T-cell (primary cell): ENCODE data around the gene PRDM7. TPM values are rescaled to one million over a fixed set of nuclear protein-coding genes. Genes with fewer than 3 reads are reported as not detected.
"Not testable (repeated sequence)": the region's sequence is repeated elsewhere in the genome, so short reads cannot be mapped to it uniquely, and the experiment has no call there.

Experiments
- ATAC-seq, 4 experiments: fragments of 200-7000 bp in 3 of 4; fragments of 150-1000 bp in 1 of 4; cut with Tn5 transposase; replicated peaks in 1 of 4; 1 replicate in 3 of 4; 2 replicates in 1 of 4; pipeline ENCODE4 v1.10.0; 2021; ENCODE audit warnings: moderate library complexity in 3 of 4, mild to moderate bottlenecking in 2 of 4, moderate number of reproducible peaks in 1 of 4
- CTCF ChIA-PET, 2 donors: fragments of 300-600 bp; sonication (Branson Sonifier 250); formaldehyde crosslinking; loops; one replicate each; lab custom pipeline; 2022; ENCODE audit warnings: antibody characterized with exemption in 2 of 2; lab: Charles Lee
- POLR2A ChIA-PET, 2 donors: fragments of 300-600 bp; sonication (Branson Sonifier 250); formaldehyde crosslinking; loops; one replicate each; lab custom pipeline; 2022; ENCODE audit warnings: antibody characterized with exemption in 2 of 2; lab: Charles Lee
- DNase-seq, 35 experiments: peaks; one replicate each; pipeline versions ENCODE4 v3.0.0 to v3.0.0-alpha.2; 2013 to 2023
- H3K27ac ChIP-seq: one replicate; pipeline ENCODE4 v1.5.1; 2013; ENCODE audit warnings: low read length
- H3K27me3 ChIP-seq, 2 experiments: replicated peaks in 1 of 2; 1 replicate in 1 of 2; 2 replicates in 1 of 2; pipeline versions ENCODE4 v1.6.1 to v1.7.0; 2013; ENCODE audit warnings: low read length in 1 of 2, mixed read lengths in 1 of 2; ENCODE audit not compliant: control insufficient read depth in 2 of 2, insufficient read depth in 2 of 2; ENCODE audit errors: extremely low read depth in 1 of 2
- H3K36me3 ChIP-seq, 2 donors: 1 replicate in 1 of 2; 2 replicates in 1 of 2; pipeline versions ENCODE4 v1.6.1 to v1.7.0; 2013; ENCODE audit warnings: low read length in 1 of 2; ENCODE audit not compliant: control insufficient read depth in 2 of 2, insufficient read depth in 1 of 2; ENCODE audit errors: extremely low read depth in 1 of 2
- H3K4me1 ChIP-seq, 2 experiments: 1 replicate in 1 of 2; 2 replicates in 1 of 2; pipeline versions ENCODE4 v1.6.1 to v1.7.0; 2013; ENCODE audit warnings: low read length in 2 of 2, mixed read lengths in 1 of 2; ENCODE audit not compliant: insufficient read depth in 2 of 2, control insufficient read depth in 1 of 2; ENCODE audit errors: extremely low read depth in 1 of 2
- H3K4me3 ChIP-seq, 2 donors: 1 replicate in 1 of 2; 2 replicates in 1 of 2; pipeline versions ENCODE4 v1.5.1 to v1.7.0; 2013; ENCODE audit warnings: mild to moderate bottlenecking in 2 of 2, low read length in 1 of 2, moderate library complexity in 1 of 2; ENCODE audit not compliant: control insufficient read depth in 1 of 2; ENCODE audit errors: extremely low read depth in 1 of 2
- H3K9me3 ChIP-seq: 2 replicates; pipeline ENCODE4 v1.7.0; 2013
- H3K27ac Mint-ChIP-seq, 2 donors: one replicate each; pipeline ENCODE4 v1.8.0; 2020 to 2021; ENCODE audit warnings: mild to moderate bottlenecking in 2 of 2, mixed read lengths in 2 of 2
- H3K27me3 Mint-ChIP-seq, 2 donors: one replicate each; pipeline ENCODE4 v1.8.0; 2021 to 2022; ENCODE audit warnings: mixed read lengths in 2 of 2
- H3K36me3 Mint-ChIP-seq: one replicate; pipeline ENCODE4 v1.8.0; 2021; ENCODE audit warnings: mixed read lengths
- H3K4me1 Mint-ChIP-seq, 3 donors: one replicate each; pipeline ENCODE4 v1.8.0; 2020 to 2022; ENCODE audit warnings: mixed read lengths in 3 of 3, mild to moderate bottlenecking in 1 of 3
- H3K4me3 Mint-ChIP-seq, 3 donors: one replicate each; pipeline ENCODE4 v1.8.0; 2020 to 2022; ENCODE audit warnings: mild to moderate bottlenecking in 3 of 3, mixed read lengths in 3 of 3, moderate library complexity in 3 of 3
- H3K9me3 Mint-ChIP-seq, 3 donors: one replicate each; pipeline ENCODE4 v1.8.0; 2020 to 2022; ENCODE audit warnings: mixed read lengths in 3 of 3
- WGBS: methylation state at CpG from one replicate; pipeline ENCODE4 v1.1.5; 2013; ENCODE audit warnings: missing lambda C conversion rate; ENCODE audit not compliant: insufficient coverage; 5-methylcytosine and 5-hydroxymethylcytosine counted together
- total RNA-seq, 35 experiments: library from RNA in 6 of 35; stranded (reverse) in 6 of 35; fragments of 120-200 nt in 1 of 35; gene quantifications; one replicate each; pipeline versions ENCODE4 v1.2.1 to v1.2.4 and lab custom pipeline; 2013 to 2026

PRDM7 gene
- total RNA-seq, 5 donors from 2014 or later (not counting 1 experiment from before 2014, with no cell fraction given), result not detected

- Histone ChIP-seq H3K27ac (no peak overlapping the region), H3K4me3 (peak overlapping the region; percentile 29 to 52)
Measured at GRCh38 chr16:90009172-90009899, 67.8 kb downstream of the PRDM7 start.

GRCh38 chr16:90008708-90009145, 68.4 kb downstream of the PRDM7 start:
- no peaks in the 10 kb centered on the region for H3K36me3 Mint-ChIP-seq
- peak; percentile 97 to 100 (median 98) for ATAC-seq
- H3K27ac ChIP-seq, result no peak overlapping the region

More at GRCh38 chr16:90009172-90009899, 67.8 kb downstream of the PRDM7 start:
- peak overlapping the region; percentile 75 to 77 for H3K27ac Mint-ChIP-seq
- no peaks in the 10 kb centered on the region for H3K36me3 ChIP-seq
- no peak for DNase-seq
- H3K4me3 Mint-ChIP-seq, result peak overlapping the region; percentile 65 to 92 (median 76)
- H3K27me3 ChIP-seq, result peaks cover 0 to 29% of the 10 kb centered on the region in 2 experiments
- ChIA-PET CTCF (no interaction called here), POLR2A (no interaction called here)
- WGBS, result 51% methylated on average over 21 of the region's 22 CpGs
- H3K4me1 Mint-ChIP-seq, result peaks cover 18 to 30% (median 23%) of the 10 kb centered on the region in 3 donors
- ATAC-seq, result peak; percentile 33 to 39 (median 36)
- peaks cover 9 to 32% of the 10 kb centered on the region in 2 experiments for H3K4me1 ChIP-seq
- no peaks in the 10 kb centered on the region for H3K27me3 Mint-ChIP-seq
- no peaks in the 10 kb centered on the region for H3K9me3 ChIP-seq
- no peaks in the 10 kb centered on the region for H3K9me3 Mint-ChIP-seq
- H3K36me3 Mint-ChIP-seq, result no peaks in the 10 kb centered on the region

GRCh38 chr16:90007635-90008234, 69.4 kb downstream of the PRDM7 start:
- Mint-ChIP-seq H3K4me3 (peak overlapping the region in 1 of 3 donors; percentile 58), H3K4me1 (peaks cover 18 to 27% (median 23%) of the 10 kb centered on the region in 3 donors)
- H3K4me3 ChIP-seq, H3K9me3 Mint-ChIP-seq, ATAC-seq, CTCF ChIA-PET, H3K27ac ChIP-seq, H3K27ac Mint-ChIP-seq, H3K36me3 ChIP-seq, H3K27me3 Mint-ChIP-seq, H3K9me3 ChIP-seq, H3K36me3 Mint-ChIP-seq, POLR2A ChIA-PET, DNase-seq: not testable (repeated sequence)
- no CpG with 5 or more reads among the region's 13 CpGs for WGBS
- Histone ChIP-seq H3K27me3 (peaks cover 0 to 20% of the 10 kb centered on the region in 2 experiments), H3K4me1 (peaks cover 9 to 32% of the 10 kb centered on the region in 2 experiments)

More at GRCh38 chr16:90008708-90009145, 68.4 kb downstream of the PRDM7 start:
- Mint-ChIP-seq H3K9me3 (no peaks in the 10 kb centered on the region), H3K4me3 (peak overlapping the region; percentile 65 to 92 (median 76)), H3K27me3 (no peaks in the 10 kb centered on the region), H3K4me1 (peaks cover 18 to 30% (median 23%) of the 10 kb centered on the region in 3 donors), H3K27ac (peak overlapping the region; percentile 75 to 77)
- DNase-seq, result peak; percentile 40 to 74 (median 59)
- CTCF ChIA-PET, result no interaction called here
- under 1% methylated on average over 13 of the region's 13 CpGs for WGBS
- H3K4me1 ChIP-seq, result peaks cover 9 to 32% of the 10 kb centered on the region in 2 experiments
- H3K27me3 ChIP-seq, result peaks cover 0 to 28% of the 10 kb centered on the region in 2 experiments
- H3K4me3 ChIP-seq, result peak overlapping the region; percentile 29 to 52
- POLR2A ChIA-PET, result interaction anchor here in 1 of 2 donors (0.6 kb wide), 1 partner anchor 151 kb away, joined by 9 read pairs; no protein-coding TSS in a partner anchor
- H3K36me3 ChIP-seq, result no peaks in the 10 kb centered on the region
- H3K9me3 ChIP-seq, result no peaks in the 10 kb centered on the region

- H3K4me1 Mint-ChIP-seq, result peaks cover 18 to 27% (median 23%) of the 10 kb centered on the region in 3 donors
- WGBS, result 93% methylated on average over 3 of the region's 7 CpGs
- H3K36me3 ChIP-seq, result no peaks in the 10 kb centered on the region
- H3K36me3 Mint-ChIP-seq, result no peaks in the 10 kb centered on the region
- H3K9me3 ChIP-seq, result no peaks in the 10 kb centered on the region
- peaks cover 9 to 32% of the 10 kb centered on the region in 2 experiments for H3K4me1 ChIP-seq
- H3K9me3 Mint-ChIP-seq, result no peaks in the 10 kb centered on the region
- no peaks in the 10 kb centered on the region for H3K27me3 Mint-ChIP-seq
- H3K4me3 Mint-ChIP-seq, result peak overlapping the region in 1 of 3 donors; percentile 58
- DNase-seq (no peak), ATAC-seq (no peak)
- POLR2A ChIA-PET, result no interaction called here
- CTCF ChIA-PET, result no interaction called here
- no peak overlapping the region for H3K27ac ChIP-seq
- peaks cover 0 to 17% of the 10 kb centered on the region in 2 experiments for H3K27me3 ChIP-seq
- no peak overlapping the region for H3K4me3 ChIP-seq
- H3K27ac Mint-ChIP-seq, result no peak overlapping the region
Measured at GRCh38 chr16:90007015-90007414, 70.1 kb downstream of the PRDM7 start.

Other genes with a start within 250 kb of the PRDM7 start
- gene SPIRE2, start 248.9 kb downstream of the PRDM7 start, total RNA-seq, result 1 to 10 TPM in 1 of 5 donors, under 1 TPM in 3, not detected in 1; 0.23 to 1.1 (median 0.56) TPM
- gene TCF25, start 203.7 kb downstream of the PRDM7 start, total RNA-seq, result 100 to 1,000 TPM; 289 to 400 (median 322) TPM
- 10 to 100 TPM; 11.7 to 13.7 (median 12.9) TPM for gene MC1R, start 158.5 kb downstream of the PRDM7 start, total RNA-seq
- gene TUBB3, start 154.0 kb downstream of the PRDM7 start, total RNA-seq, result 1 to 10 TPM in 1 of 5 donors, under 1 TPM in 4; 0.58 to 1.8 (median 0.93) TPM
- gene DEF8, start 128.6 kb downstream of the PRDM7 start, total RNA-seq, result 10 to 100 TPM; 26.4 to 54.1 (median 49.2) TPM
- 1 to 10 TPM in 2 of 5 donors, under 1 TPM in 3; 0.70 to 3.6 (median 0.88) TPM for gene DBNDD1, start 57.9 kb downstream of the PRDM7 start, total RNA-seq